Lower leg skin (tissue), 3 donors: Measurements from ENCODE around the gene IDH2.

Experiments used
- POLR2A ChIP-seq, 2 donors: fragments of 450-650 bp; IDR thresholded peaks; one replicate each; pipeline ENCODE4 v1.6.1; 2016 to 2017; ENCODE audit warnings: antibody characterized with exemption in 2 of 2, mild to moderate bottlenecking in 1 of 2, moderate library complexity in 1 of 2
- TF ChIP-seq, protein P1 (sequence below), 3 donors: fragments of 450-650 bp; IDR thresholded peaks; one replicate each; pipeline ENCODE4 v1.5.1; 2016; ENCODE audit warnings: antibody characterized with exemption in 3 of 3, mild to moderate bottlenecking in 3 of 3, moderate library complexity in 2 of 3

DNA sequence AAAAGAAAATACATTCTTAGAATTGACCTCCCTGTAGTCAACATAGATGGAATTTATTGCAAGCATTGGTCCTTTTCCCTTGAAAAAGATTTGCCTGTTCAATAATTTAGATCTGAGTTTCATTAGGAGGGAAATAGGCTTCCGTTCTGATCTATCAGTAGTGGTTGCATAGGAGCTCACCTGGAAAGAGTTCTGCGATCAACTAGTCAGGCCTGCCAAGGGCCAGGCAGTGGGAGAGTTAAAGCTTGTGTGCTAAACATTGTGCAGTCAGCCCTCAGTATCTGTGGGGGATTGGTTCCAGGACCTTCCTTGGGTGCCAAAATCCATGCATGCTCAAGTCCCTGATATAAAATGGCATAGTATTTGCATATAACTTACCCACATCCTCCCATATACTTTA lies 29.6 kb upstream of the IDH2 start:
- TF ChIP-seq, protein P1, sequence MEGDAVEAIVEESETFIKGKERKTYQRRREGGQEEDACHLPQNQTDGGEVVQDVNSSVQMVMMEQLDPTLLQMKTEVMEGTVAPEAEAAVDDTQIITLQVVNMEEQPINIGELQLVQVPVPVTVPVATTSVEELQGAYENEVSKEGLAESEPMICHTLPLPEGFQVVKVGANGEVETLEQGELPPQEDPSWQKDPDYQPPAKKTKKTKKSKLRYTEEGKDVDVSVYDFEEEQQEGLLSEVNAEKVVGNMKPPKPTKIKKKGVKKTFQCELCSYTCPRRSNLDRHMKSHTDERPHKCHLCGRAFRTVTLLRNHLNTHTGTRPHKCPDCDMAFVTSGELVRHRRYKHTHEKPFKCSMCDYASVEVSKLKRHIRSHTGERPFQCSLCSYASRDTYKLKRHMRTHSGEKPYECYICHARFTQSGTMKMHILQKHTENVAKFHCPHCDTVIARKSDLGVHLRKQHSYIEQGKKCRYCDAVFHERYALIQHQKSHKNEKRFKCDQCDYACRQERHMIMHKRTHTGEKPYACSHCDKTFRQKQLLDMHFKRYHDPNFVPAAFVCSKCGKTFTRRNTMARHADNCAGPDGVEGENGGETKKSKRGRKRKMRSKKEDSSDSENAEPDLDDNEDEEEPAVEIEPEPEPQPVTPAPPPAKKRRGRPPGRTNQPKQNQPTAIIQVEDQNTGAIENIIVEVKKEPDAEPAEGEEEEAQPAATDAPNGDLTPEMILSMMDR (IDR thresholded peaks at IDR 0.05): no peak
- no peak for TF ChIP-seq POLR2A (IDR thresholded peaks at IDR 0.05)
